GM18909 (cell line): ENCODE measurements around the gene ARFGAP2.
"Not testable (repeated sequence)": the region's sequence is repeated elsewhere in the genome, so short reads cannot be mapped to it uniquely, and the experiment has no call there.

Experiments used
- ATAC-seq: cut with Tn5 transposase; IDR thresholded peaks from one replicate; pipeline ENCODE4 v1.9.1; 2021; ENCODE audit warnings: mild to moderate bottlenecking; ENCODE audit not compliant: unreplicated experiment, poor library complexity

Gene ARFGAP2

GRCh38 chr11:47118958-47119688, 57.6 kb downstream of the ARFGAP2 start:
- not testable (repeated sequence) for ATAC-seq
